ENCODE results near the gene NMT1. TPM values are rescaled to one million over a fixed set of nuclear protein-coding genes. Genes with fewer than 3 reads are reported as not detected.

NMT1 gene
- total RNA-seq, 4 donors from 2014 or later = 60.7 to 127 (median 71.5) TPM

- no peaks in the 10 kb centered on the region for H3K9me3 ChIP-seq
- in situ Hi-C loops (cut with MboI; ENCODE audit: low sequenced_read_pairs in 4 of 4) = loop anchor here in 1 of 4 donors (25.0 kb wide), 1 partner anchor 89 kb away; the partner anchor contains the start of genes DCAKD and NMT1
- H3K4me3 ChIP-seq = peak overlapping the region; percentile 77 to 85 (median 80)
- no peak for ATAC-seq
- H3K4me1 ChIP-seq = peaks cover 37 to 50% of the 10 kb centered on the region in 2 donors
- H3K27me3 ChIP-seq = no peaks in the 10 kb centered on the region
- no peak for DNase-seq
- intact Hi-C loops (cut with DNase I; ENCODE audit: low total_unique reads) = no loop called here
- H3K27ac ChIP-seq = peak overlapping the region; percentile 90 to 98 (median 96)
- no peak for TF ChIP-seq POLR2A (IDR thresholded peaks at IDR 0.05)
- TF ChIP-seq CTCF (IDR thresholded peaks at IDR 0.05 in 4 of 5, conservative IDR thresholded peaks at IDR 0.05 in 1 of 5) = no peak
- no peaks in the 10 kb centered on the region for H3K36me3 ChIP-seq
These were observed 90.0 kb downstream of the NMT1 start for GRCh38 chr17:45150911-45151809.

GRCh38 chr17:45155029-45155428 lies 93.9 kb downstream of the NMT1 start:
- ATAC-seq (no peak), DNase-seq (no peak)
- Histone ChIP-seq H3K27ac (peak overlapping the region; percentile 1 to 57 (median 50)), H3K4me3 (no peak overlapping the region), H3K4me1 (peaks cover 62 to 67% of the 10 kb centered on the region in 2 donors), H3K27me3 (no peaks in the 10 kb centered on the region), H3K36me3 (no peaks in the 10 kb centered on the region), H3K9me3 (no peaks in the 10 kb centered on the region)
- intact Hi-C loops (cut with DNase I; ENCODE audit: low total_unique reads) (no loop called here), in situ Hi-C loops (cut with MboI; ENCODE audit: low sequenced_read_pairs in 4 of 4) (loop anchor here in 1 of 4 donors (25.0 kb wide), 1 partner anchor 93 kb away; the partner anchor contains the start of genes DCAKD and NMT1)
- no peak for TF ChIP-seq CTCF (IDR thresholded peaks at IDR 0.05 in 4 of 5, conservative IDR thresholded peaks at IDR 0.05 in 1 of 5)

- in situ Hi-C loops (cut with MboI; ENCODE audit: low sequenced_read_pairs in 4 of 4) (loop anchor here in 1 of 4 donors (25.0 kb wide), 1 partner anchor 93 kb away; the partner anchor contains the start of genes DCAKD and NMT1), intact Hi-C loops (cut with DNase I; ENCODE audit: low total_unique reads) (no loop called here)
- Histone ChIP-seq H3K4me1 (peaks cover 64 to 70% of the 10 kb centered on the region in 2 donors), H3K27me3 (no peaks in the 10 kb centered on the region), H3K9me3 (no peaks in the 10 kb centered on the region), H3K36me3 (no peaks in the 10 kb centered on the region), H3K27ac (peak overlapping the region; percentile 1 to 57 (median 50)), H3K4me3 (no peak overlapping the region)
- TF ChIP-seq CTCF (IDR thresholded peaks at IDR 0.05 in 4 of 5, conservative IDR thresholded peaks at IDR 0.05 in 1 of 5) = no peak
- no peak for TF ChIP-seq POLR2A (IDR thresholded peaks at IDR 0.05)
- no peak for ATAC-seq
- DNase-seq = no peak
These were observed 94.4 kb downstream of the NMT1 start for GRCh38 chr17:45155483-45155882.

GRCh38 chr17:45156242-45156641 lies 95.1 kb downstream of the NMT1 start:
- Histone ChIP-seq H3K9me3 (no peaks in the 10 kb centered on the region), H3K36me3 (no peaks in the 10 kb centered on the region), H3K27ac (peak overlapping the region; percentile 1 to 57 (median 50)), H3K4me1 (peaks cover 56 to 63% of the 10 kb centered on the region in 2 donors), H3K4me3 (no peak overlapping the region), H3K27me3 (no peaks in the 10 kb centered on the region)
- no peak for TF ChIP-seq CTCF (IDR thresholded peaks at IDR 0.05 in 4 of 5, conservative IDR thresholded peaks at IDR 0.05 in 1 of 5)
- no peak for TF ChIP-seq POLR2A (IDR thresholded peaks at IDR 0.05)
- DNase-seq = no peak
- ATAC-seq = no peak
- in situ Hi-C loops (cut with MboI; ENCODE audit: low sequenced_read_pairs in 4 of 4) = loop anchor here in 1 of 4 donors (25.0 kb wide), 1 partner anchor 94 kb away; the partner anchor contains the start of genes DCAKD and NMT1
- intact Hi-C loops (cut with DNase I; ENCODE audit: low total_unique reads) = no loop called here

Small RNA genes lying within 50 kb of the gene (microRNA-seq; reads per million reads assigned to microRNA genes)
- gene MIR6784 (ENCODE audit: borderline replicate concordance in 2 of 2) = 0 reads per million in 2 donors

Other genes with a start within 250 kb of the NMT1 start
- gene GJC1, start 231.0 kb upstream of the NMT1 start, total RNA-seq = 1 to 10 TPM; 2.1 to 9.2 (median 4.6) TPM
- 1 to 10 TPM; 1.8 to 6.6 (median 4.4) TPM for gene HIGD1B, start 213.4 kb upstream of the NMT1 start, total RNA-seq
- gene EFTUD2, start 161.9 kb upstream of the NMT1 start, total RNA-seq = 100 to 1,000 TPM in 1 of 4 donors, 10 to 100 TPM in 3; 65.0 to 116 (median 81.3) TPM
- gene GFAP, start 145.8 kb upstream of the NMT1 start, total RNA-seq = not detected
- 1 to 10 TPM in 1 of 4 donors, under 1 TPM in 1, not detected in 2; 0.09 to 1.7 TPM for gene KIF18B, start 113.5 kb upstream of the NMT1 start, total RNA-seq
- not detected for gene C1QL1, start 93.0 kb upstream of the NMT1 start, total RNA-seq
- gene DCAKD, start 9.7 kb upstream of the NMT1 start, total RNA-seq = 10 to 100 TPM in 3 of 4 donors, 1 to 10 TPM in 1; 9.8 to 14.4 (median 12.3) TPM
- gene PLCD3, start 71.2 kb downstream of the NMT1 start, total RNA-seq = 100 to 1,000 TPM in 1 of 4 donors, 10 to 100 TPM in 3; 38.6 to 186 (median 75.1) TPM
- gene ACBD4, start 74.4 kb downstream of the NMT1 start, total RNA-seq = 1 to 10 TPM; 2.2 to 3.2 (median 2.5) TPM
- gene HEXIM1, start 87.2 kb downstream of the NMT1 start, total RNA-seq = 10 to 100 TPM; 26.3 to 79.6 (median 36.9) TPM
- 10 to 100 TPM; 31.4 to 70.8 (median 64.9) TPM for gene HEXIM2, start 100.6 kb downstream of the NMT1 start, total RNA-seq
- 1 to 10 TPM in 3 of 4 donors, under 1 TPM in 1; 0.22 to 5.2 (median 3.0) TPM for gene FMNL1, start 160.6 kb downstream of the NMT1 start, total RNA-seq
- not detected for gene SPATA32, start 200.8 kb downstream of the NMT1 start, total RNA-seq

Data from gastrocnemius medialis (tissue), 4 donors.